ENCODE measurements around the gene CALN1.

Gene CALN1

GRCh38 chr7:72187179-72187578 lies 225.0 kb downstream of the CALN1 start:
- DNase-seq (ENCODE audit: low read depth, low spot score): peak; percentile 11

GRCh38 chr7:72183835-72184234 lies 228.3 kb downstream of the CALN1 start:
- DNase-seq (ENCODE audit: low read depth, low spot score): no peak

- no peak for DNase-seq (ENCODE audit: low read depth, low spot score)
Measured at GRCh38 chr7:72182036-72182435, 230.1 kb downstream of the CALN1 start.

- DNase-seq (ENCODE audit: low read depth, low spot score): no peak
Measured at GRCh38 chr7:72176875-72177274, 235.3 kb downstream of the CALN1 start.

- DNase-seq (ENCODE audit: low read depth, low spot score): no peak
Measured at GRCh38 chr7:72170475-72170874, 241.7 kb downstream of the CALN1 start.

GRCh38 chr7:72163271-72163670 lies 248.9 kb downstream of the CALN1 start:
- DNase-seq (ENCODE audit: low read depth, low spot score): no peak

GRCh38 chr7:72161534-72161933 lies 250.6 kb downstream of the CALN1 start:
- peak; percentile 5 for DNase-seq (ENCODE audit: low read depth, low spot score)

- DNase-seq (ENCODE audit: low read depth, low spot score): no peak
Measured at GRCh38 chr7:72159911-72160310, 252.2 kb downstream of the CALN1 start.

- no peak for DNase-seq (ENCODE audit: low read depth, low spot score)
Measured at GRCh38 chr7:72156671-72157070, 255.5 kb downstream of the CALN1 start.

- no peak for DNase-seq (ENCODE audit: low read depth, low spot score)
Measured at GRCh38 chr7:72153132-72153512, 259.0 kb downstream of the CALN1 start.

GRCh38 chr7:72152161-72153131 lies 259.7 kb downstream of the CALN1 start:
- DNase-seq (ENCODE audit: low read depth, low spot score): peak; percentile 27

- no peak for DNase-seq (ENCODE audit: low read depth, low spot score)
Measured at GRCh38 chr7:72140566-72140965, 271.6 kb downstream of the CALN1 start.

- no peak for DNase-seq (ENCODE audit: low read depth, low spot score)
Measured at GRCh38 chr7:72127136-72127535, 285.0 kb downstream of the CALN1 start.

- DNase-seq (ENCODE audit: low read depth, low spot score): no peak
Measured at GRCh38 chr7:72123913-72124312, 288.2 kb downstream of the CALN1 start.

- DNase-seq (ENCODE audit: low read depth, low spot score): no peak
Measured at GRCh38 chr7:72118366-72118765, 293.8 kb downstream of the CALN1 start.

GRCh38 chr7:72114129-72114528 lies 298.0 kb downstream of the CALN1 start:
- DNase-seq (ENCODE audit: low read depth, low spot score): no peak

GRCh38 chr7:72112992-72113391 lies 299.1 kb downstream of the CALN1 start:
- DNase-seq (ENCODE audit: low read depth, low spot score): no peak

GRCh38 chr7:72112530-72112929 lies 299.6 kb downstream of the CALN1 start:
- no peak for DNase-seq (ENCODE audit: low read depth, low spot score)

GRCh38 chr7:72111086-72111485 lies 301.1 kb downstream of the CALN1 start:
- no peak for DNase-seq (ENCODE audit: low read depth, low spot score)

GRCh38 chr7:72109566-72109965 lies 302.6 kb downstream of the CALN1 start:
- DNase-seq (ENCODE audit: low read depth, low spot score): no peak

GRCh38 chr7:72106405-72106804 lies 305.7 kb downstream of the CALN1 start:
- DNase-seq (ENCODE audit: low read depth, low spot score): no peak

- no peak for DNase-seq (ENCODE audit: low read depth, low spot score)
Measured at GRCh38 chr7:72101444-72101843, 310.7 kb downstream of the CALN1 start.

- no peak for DNase-seq (ENCODE audit: low read depth, low spot score)
Measured at GRCh38 chr7:72099784-72100183, 312.4 kb downstream of the CALN1 start.
